Measurements from ENCODE around the gene ZNF605.
"Not testable (repeated sequence)": the region's sequence is repeated elsewhere in the genome, so short reads cannot be mapped to it uniquely, and the experiment has no call there.

ZNF605 gene

DNA sequence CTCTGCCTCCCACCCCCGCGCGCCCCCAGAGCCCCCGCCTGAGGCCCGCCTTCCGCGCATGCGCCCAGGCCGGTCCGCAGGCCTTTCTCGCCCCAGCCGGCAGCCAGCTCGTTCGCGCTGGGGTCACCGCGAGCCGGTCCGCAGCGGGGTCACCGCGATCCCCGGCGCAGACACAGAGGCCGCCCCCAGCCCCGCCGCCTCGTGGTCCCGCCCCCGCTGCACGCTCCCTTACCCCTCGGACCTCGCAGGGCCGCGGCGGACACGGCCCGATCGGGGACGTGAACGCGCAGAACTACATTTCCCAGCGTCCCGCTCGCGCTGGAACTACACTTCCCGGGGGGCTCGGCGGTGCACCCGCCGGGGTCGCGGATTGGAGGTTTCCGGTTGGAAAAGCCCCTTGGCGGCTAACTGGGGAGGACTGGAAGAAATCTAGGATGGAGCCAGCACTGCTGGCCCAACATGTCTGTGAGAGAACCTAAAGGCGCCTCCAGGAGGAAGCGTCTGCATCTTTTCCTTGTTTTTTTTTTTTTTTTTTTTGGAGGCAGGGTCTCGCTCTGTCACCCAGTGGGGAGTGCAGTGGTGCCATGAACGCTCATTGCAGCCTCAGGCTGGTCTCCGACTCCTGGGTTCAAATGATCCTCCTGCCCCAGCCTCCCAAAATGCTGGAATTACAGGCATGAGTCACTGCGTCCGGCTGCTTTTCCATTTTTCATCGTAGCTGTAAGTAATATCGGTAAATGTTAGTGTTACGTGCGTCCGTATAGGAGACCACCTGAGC, at the start of gene ZNF605:
Gene ZNF605 (minus strand): TSS at position 296 of the 778 bp plus-strand sequence. CDS start 10,671 bp downstream, outside the sequence.
- peak; percentile 96 for DNase-seq (ENCODE audit: low spot score)

- no peak for DNase-seq (ENCODE audit: low spot score)
Observed at GRCh38 chr12:132998741-132999140, 42.6 kb upstream of the ZNF605 start.

DNA sequence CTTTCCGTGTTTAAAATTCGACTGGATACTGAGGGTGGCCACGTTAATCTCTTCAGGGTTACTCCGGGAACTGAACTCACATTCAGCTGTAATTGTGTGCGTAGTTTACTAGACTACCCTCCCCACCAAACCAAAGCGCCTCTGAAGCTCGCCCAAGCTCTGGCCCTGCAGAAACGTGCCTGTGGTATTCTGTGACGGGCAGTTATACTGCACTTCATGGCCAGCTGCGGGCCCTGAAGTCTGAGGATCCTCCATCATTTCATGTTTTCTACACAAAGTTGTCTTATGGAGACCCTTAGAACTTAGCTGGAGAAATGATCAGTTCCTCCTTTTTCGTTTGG, 30.7 kb upstream of the ZNF605 start:
- DNase-seq (ENCODE audit: low spot score), result no peak

DNA sequence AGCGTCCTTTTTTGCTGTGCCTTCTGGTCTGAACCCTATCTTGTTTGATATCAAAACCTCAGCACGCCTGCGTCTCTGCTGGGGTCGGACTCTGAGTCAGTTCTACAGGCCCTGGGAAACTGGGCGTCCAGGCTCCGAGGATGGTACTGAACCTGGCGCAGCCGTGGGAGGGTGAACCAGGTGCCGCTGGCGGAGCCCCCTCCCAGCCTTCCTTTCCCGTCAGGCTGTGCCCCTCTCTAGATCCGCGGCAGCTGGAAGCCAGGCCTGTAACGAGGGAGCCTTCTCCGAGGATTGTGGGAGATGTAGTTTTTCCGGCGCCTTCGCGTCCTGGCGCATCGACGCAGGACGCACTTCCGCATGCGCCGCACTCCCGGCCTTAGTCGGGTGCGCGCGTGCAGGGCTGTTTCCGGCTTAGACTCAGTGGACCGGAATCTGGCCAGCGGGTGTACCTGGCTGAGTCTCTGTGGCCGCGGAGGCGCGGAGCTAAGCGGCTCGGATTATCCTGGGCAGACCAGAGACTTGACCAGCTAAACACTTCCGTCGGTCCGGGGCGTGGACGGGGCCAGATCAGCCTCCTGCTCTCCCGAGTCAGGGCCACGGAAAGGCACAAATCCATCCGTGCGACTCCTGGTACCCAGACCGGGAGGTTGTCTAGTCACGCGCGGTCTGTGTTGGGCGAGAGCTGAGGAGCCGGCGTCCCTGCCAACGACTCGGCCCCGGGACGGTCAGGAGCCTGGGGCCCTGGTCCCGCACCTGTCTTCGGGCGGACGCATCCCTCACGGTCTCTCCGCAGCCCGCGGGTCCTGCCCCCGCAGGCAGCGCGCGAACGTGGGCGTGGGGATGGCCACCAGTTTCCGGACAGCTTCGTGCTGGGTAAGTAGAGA, 30.1 kb upstream of the ZNF605 start, which contains the start of gene ZNF26:
Gene ZNF26 (plus strand): TSS at position 367 of the 884 bp plus-strand sequence. CDS start 474 bp downstream, at position 841.
- peak; percentile 96 for DNase-seq (ENCODE audit: low spot score)

GRCh38 chr12:132976870-132977269, 20.8 kb upstream of the ZNF605 start:
- DNase-seq (ENCODE audit: low spot score), result not testable (repeated sequence)

DNA sequence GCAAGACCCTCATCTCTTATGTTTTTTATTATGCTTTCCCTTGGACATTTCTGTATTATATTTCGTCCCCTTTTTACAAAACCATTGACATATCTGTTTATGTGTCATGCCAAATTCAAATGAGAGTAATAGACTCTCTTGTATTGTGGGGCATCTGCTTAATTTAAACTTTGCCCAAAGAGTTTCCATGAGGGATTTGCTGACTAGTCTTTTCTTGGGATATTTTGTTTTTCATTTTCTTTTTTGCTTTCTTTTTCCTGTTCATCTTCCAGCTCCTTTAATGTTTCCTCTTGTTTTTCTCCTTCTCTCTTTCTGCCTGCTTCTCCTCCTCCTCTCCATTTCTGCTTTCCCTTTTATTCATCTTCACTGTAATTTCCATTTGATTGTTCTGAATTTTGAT, 16.3 kb upstream of the ZNF605 start:
- no peak for DNase-seq (ENCODE audit: low spot score)

DNA sequence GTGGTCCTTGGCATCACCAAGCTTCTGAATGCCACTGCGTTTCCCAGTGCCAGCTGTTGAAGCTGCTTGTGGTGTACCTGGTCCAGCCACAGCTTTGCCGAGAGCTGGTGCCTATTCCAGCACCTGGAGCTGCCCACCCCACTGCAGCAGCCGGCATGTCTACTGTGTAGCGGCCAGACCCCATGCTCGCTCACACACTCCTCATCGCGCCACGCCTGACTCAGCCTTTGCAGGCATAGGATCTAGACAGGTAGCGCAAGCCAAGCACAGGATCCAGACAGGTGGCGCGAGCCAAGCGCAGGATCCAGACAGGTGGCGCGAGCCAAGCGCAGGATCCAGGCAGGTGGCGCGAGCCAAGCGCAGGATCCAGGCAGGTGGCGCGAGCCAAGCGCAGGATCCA, 11.6 kb upstream of the ZNF605 start:
- DNase-seq (ENCODE audit: low spot score), result no peak

GRCh38 chr12:132966676-132967415, 10.7 kb upstream of the ZNF605 start:
- no peak for DNase-seq (ENCODE audit: low spot score)

DNA sequence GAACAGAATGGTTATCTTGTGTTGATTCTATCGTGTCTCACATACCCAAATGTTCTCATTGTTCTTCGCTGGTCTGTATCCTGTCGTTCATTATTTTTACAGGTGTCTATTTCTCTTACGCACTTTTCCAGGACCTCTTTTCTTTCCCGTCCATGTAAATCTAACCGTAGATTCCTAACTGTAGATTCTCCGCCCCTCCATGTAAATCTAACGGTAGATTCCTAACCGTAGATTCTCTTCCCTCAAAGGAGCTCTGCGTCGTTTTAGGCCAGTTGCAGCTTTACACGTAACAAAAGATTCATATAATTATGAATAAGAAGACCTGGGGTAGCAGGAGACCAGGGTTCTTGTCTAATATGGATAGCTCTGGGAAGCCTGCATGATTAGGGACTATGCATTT, 9.7 kb upstream of the ZNF605 start:
- DNase-seq (ENCODE audit: low spot score), result no peak

DNA sequence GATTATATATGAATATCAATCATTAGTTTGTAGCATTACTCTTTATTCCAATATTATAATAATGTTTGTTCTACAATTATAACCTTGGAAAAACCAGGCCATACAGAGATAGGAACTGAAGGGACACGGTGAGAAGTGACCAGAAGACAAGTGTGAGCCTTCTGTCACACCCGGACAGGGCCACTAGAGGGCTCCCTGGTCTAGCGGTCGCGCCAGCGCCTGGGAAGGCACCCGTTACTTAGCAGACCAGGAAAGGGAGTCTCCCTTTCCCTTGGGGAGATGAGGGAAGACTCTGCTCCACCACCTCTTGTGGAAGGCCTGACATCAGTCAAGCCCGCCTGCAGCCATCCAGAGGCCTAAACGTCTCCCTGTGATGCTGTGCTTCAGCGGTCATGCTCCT, 7.8 kb upstream of the ZNF605 start:
- not testable (repeated sequence) for DNase-seq (ENCODE audit: low spot score)

DNA sequence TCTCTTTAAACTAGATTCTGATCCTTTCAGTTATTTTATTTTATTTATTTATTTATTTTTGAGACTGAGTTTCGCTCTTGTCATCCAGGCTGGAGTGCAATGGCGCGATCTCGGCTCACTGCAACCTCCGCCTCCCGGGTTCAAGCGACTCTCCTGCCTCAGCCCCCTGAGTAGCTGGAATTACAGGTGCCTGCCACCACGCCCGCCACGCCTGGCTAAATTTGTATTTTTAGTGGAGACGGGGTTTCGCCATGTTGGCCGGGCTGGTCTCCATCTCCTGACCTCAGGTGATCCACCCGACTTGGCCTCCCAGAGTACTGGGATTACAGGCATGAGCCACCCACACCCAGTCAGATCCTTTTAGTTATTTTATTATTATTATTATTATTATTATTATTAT, 5.7 kb upstream of the ZNF605 start:
- DNase-seq (ENCODE audit: low spot score), result not testable (repeated sequence)

GRCh38 chr12:132955094-132956010, 754 bp downstream of the ZNF605 start:
- no peak for DNase-seq (ENCODE audit: low spot score)

DNA sequence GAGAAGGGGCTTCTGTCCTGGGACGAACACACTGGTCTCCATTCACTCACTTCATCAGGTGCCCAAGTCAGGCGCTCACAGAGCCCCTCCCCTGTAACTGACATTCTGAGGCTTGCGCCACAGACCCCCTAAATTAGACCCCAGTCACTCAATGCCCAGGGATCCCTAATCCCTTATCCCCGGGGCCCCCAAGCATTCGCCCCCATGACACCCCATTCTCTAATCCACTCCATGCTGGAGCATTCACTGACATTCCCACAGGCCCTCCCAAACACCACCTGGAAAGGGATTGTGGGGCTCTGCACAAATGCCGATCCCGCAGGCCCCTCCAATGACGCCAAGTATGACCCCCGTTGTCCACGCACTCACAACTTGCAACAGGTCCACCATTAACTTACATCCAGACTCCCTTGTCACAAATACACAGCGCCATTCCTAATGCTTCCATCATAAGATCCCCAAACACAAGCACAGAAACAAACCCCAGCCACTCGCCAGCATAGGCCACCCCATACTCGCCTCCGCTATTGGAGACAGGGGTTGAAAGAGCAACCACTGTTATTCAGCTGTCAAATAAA, 1.5 kb downstream of the ZNF605 start:
- peak; percentile 50 for DNase-seq (ENCODE audit: low spot score)

- DNase-seq (ENCODE audit: low spot score), result peak; percentile 27
Observed at GRCh38 chr12:132953771-132954170, 2.3 kb downstream of the ZNF605 start.

- peak; percentile 39 for DNase-seq (ENCODE audit: low spot score)
Observed at GRCh38 chr12:132953163-132953425, 3.0 kb downstream of the ZNF605 start.

GRCh38 chr12:132952371-132953162, 3.5 kb downstream of the ZNF605 start:
- DNase-seq (ENCODE audit: low spot score), result peak; percentile 36

DNA sequence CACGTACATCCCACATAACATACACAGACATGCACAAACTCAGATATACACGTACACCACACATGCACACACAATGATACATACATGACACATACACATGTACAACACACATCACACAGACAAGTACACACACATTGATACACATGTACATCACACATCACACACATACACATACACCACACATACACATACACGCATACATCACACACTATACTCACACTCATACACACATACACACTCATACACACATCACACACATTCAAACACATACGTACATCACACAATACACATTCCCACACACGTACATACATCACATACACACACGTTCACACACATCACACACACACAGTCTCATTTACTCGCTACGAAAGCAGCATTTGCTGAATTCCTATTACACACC, 4.5 kb downstream of the ZNF605 start:
- DNase-seq (ENCODE audit: low spot score), result peak; percentile 20

GRCh38 chr12:132950844-132951535, 5.1 kb downstream of the ZNF605 start:
- peak; percentile 10 for DNase-seq (ENCODE audit: low spot score)

- no peak for DNase-seq (ENCODE audit: low spot score)
Observed at GRCh38 chr12:132949936-132950837, 5.9 kb downstream of the ZNF605 start.
